Endothelial cell of umbilical vein (primary cell): Measurements from ENCODE around the gene FAM20A.

Experiments
- EZH2 ChIP-seq: IDR thresholded peaks from 2 replicates; pipeline ENCODE4 v1.6.1; 2012; ENCODE audit warnings: borderline replicate concordance, low read depth, mild to moderate bottlenecking, moderate library complexity, low read length, inconsistent platforms; ENCODE audit not compliant: severe bottlenecking
- FOS ChIP-seq: IDR thresholded peaks from 2 replicates; pipeline ENCODE4 v1.6.1; 2011; ENCODE audit warnings: mild to moderate bottlenecking, low read length, moderate library complexity, borderline replicate concordance; ENCODE audit not compliant: insufficient read depth
- GATA2 ChIP-seq: IDR thresholded peaks from 2 replicates; pipeline ENCODE4 v1.7.0; 2011; ENCODE audit warnings: low read depth, mild to moderate bottlenecking, moderate library complexity, mixed read lengths, low read length; ENCODE audit not compliant: insufficient read length, insufficient read depth
- JUN ChIP-seq: IDR thresholded peaks from 2 replicates; pipeline ENCODE4 v1.6.1; 2011; ENCODE audit warnings: borderline replicate concordance, low read depth; ENCODE audit not compliant: insufficient read length, insufficient read depth
- MYC ChIP-seq: IDR thresholded peaks from one replicate; pipeline ENCODE4 v1.6.1; 2011; ENCODE audit warnings: mild to moderate bottlenecking, low read depth, low read length
- POLR2A ChIP-seq: IDR thresholded peaks from 2 replicates; pipeline ENCODE4 v1.6.1; 2012; ENCODE audit warnings: low read depth, mild to moderate bottlenecking, control low read depth, low read length
- POLR2AphosphoS5 ChIP-seq: IDR thresholded peaks from 2 replicates; pipeline ENCODE4 v1.6.1; 2012; ENCODE audit warnings: low read depth, mild to moderate bottlenecking, control low read depth, low read length, moderate library complexity; ENCODE audit not compliant: insufficient read depth
- TF ChIP-seq, protein P1 (sequence below): IDR thresholded peaks from 2 replicates; pipeline ENCODE4 v1.6.1; 2011; ENCODE audit not compliant: insufficient read depth, insufficient read length
- TF ChIP-seq, protein P2 (sequence below), 2 donors: IDR thresholded peaks; 1 replicate in 1 of 2; 2 replicates in 1 of 2; pipeline ENCODE4 v1.5.1; 2011; ENCODE audit warnings: low read length in 2 of 2, mild to moderate bottlenecking in 2 of 2, moderate library complexity in 2 of 2, control low read depth in 1 of 2, inconsistent platforms in 1 of 2, low read depth in 1 of 2; ENCODE audit not compliant: insufficient read depth in 1 of 2; ENCODE audit errors: extremely low read depth in 1 of 2

DNA sequence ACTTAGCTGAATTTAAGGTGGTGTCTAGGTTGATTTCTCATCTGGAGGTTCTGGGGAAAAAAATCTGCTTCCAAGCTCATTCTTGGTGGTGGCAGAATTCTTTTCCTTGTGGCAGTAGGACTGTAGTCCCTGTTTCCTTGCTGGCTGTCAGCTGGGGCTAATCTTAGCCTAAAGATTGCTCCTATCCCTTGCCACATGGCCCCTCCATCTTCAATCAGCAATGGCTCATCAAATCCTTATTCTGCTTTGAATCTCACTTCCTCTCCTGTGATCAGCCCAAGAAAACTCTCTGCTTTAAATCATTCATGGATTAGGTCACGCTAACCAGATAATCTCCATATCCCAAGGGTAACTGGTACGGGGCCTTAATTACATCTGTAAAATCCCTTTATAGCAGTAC lies 6.6 kb downstream of the FAM20A start:
- TF ChIP-seq POLR2A (no peak), EZH2 (no peak), MYC (no peak), POLR2AphosphoS5 (no peak), JUN (no peak), GATA2 (no peak), FOS (no peak)
- TF ChIP-seq, protein P1, sequence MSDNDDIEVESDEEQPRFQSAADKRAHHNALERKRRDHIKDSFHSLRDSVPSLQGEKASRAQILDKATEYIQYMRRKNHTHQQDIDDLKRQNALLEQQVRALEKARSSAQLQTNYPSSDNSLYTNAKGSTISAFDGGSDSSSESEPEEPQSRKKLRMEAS: no peak
- TF ChIP-seq, protein P2, sequence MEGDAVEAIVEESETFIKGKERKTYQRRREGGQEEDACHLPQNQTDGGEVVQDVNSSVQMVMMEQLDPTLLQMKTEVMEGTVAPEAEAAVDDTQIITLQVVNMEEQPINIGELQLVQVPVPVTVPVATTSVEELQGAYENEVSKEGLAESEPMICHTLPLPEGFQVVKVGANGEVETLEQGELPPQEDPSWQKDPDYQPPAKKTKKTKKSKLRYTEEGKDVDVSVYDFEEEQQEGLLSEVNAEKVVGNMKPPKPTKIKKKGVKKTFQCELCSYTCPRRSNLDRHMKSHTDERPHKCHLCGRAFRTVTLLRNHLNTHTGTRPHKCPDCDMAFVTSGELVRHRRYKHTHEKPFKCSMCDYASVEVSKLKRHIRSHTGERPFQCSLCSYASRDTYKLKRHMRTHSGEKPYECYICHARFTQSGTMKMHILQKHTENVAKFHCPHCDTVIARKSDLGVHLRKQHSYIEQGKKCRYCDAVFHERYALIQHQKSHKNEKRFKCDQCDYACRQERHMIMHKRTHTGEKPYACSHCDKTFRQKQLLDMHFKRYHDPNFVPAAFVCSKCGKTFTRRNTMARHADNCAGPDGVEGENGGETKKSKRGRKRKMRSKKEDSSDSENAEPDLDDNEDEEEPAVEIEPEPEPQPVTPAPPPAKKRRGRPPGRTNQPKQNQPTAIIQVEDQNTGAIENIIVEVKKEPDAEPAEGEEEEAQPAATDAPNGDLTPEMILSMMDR (IDR thresholded peaks at IDR 0.05; ENCODE audit: extremely low read depth in 1 of 2, insufficient read depth in 1 of 2, low read depth in 1 of 2, low read length in 2 of 2): no peak
